H9 (cell line): ENCODE measurements around the gene RNF149. TPM values are rescaled to one million over a fixed set of nuclear protein-coding genes. Genes with fewer than 3 reads are reported as not detected.

Source experiments
- DNase-seq: peaks from one replicate; pipeline ENCODE4 v3.0.0-alpha.2; 2017
- H2AFZ ChIP-seq: one replicate; pipeline ENCODE4 v1.6.1; 2013; ENCODE audit warnings: mild to moderate bottlenecking, low read length, control low read depth, moderate library complexity
- H2AK5ac ChIP-seq: 2 replicates; pipeline ENCODE4 v1.6.1; 2013; ENCODE audit warnings: low read length, control low read depth, mixed read lengths; ENCODE audit not compliant: insufficient read length
- H2BK120ac ChIP-seq: one replicate; pipeline ENCODE4 v1.6.1; 2013; ENCODE audit warnings: low read depth, mild to moderate bottlenecking, low read length, control low read depth, inconsistent platforms; ENCODE audit not compliant: poor library complexity, severe bottlenecking
- H2BK12ac ChIP-seq: 2 replicates; pipeline ENCODE4 v1.6.1; 2013; ENCODE audit warnings: low read length, control low read depth, mixed read lengths, low read depth; ENCODE audit not compliant: insufficient read length
- H2BK15ac ChIP-seq: 2 replicates; pipeline ENCODE4 v1.6.1; 2013; ENCODE audit warnings: low read depth, low read length, control low read depth
- H2BK20ac ChIP-seq: one replicate; pipeline ENCODE4 v1.6.1; 2013; ENCODE audit warnings: low read depth, mild to moderate bottlenecking, low read length, control low read depth, inconsistent platforms; ENCODE audit not compliant: poor library complexity, severe bottlenecking
- H2BK5ac ChIP-seq: 2 replicates; pipeline ENCODE4 v1.6.1; 2013; ENCODE audit warnings: low read length, control low read depth, mixed read lengths; ENCODE audit not compliant: insufficient read length
- H3K14ac ChIP-seq: 2 replicates; pipeline ENCODE4 v1.6.1; 2013; ENCODE audit warnings: low read length, control low read depth; ENCODE audit not compliant: insufficient read depth
- H3K18ac ChIP-seq: 2 replicates; pipeline ENCODE4 v1.6.1; 2013; ENCODE audit warnings: low read depth, mild to moderate bottlenecking, mixed read lengths, low read length, control low read depth; ENCODE audit not compliant: insufficient read length
- H3K23ac ChIP-seq: 2 replicates; pipeline ENCODE4 v1.6.1; 2013; ENCODE audit warnings: low read length, control low read depth, mixed read lengths, low read depth; ENCODE audit not compliant: insufficient read length
- H3K23me2 ChIP-seq: 2 replicates; pipeline ENCODE4 v1.6.1; 2013; ENCODE audit warnings: low read depth, mild to moderate bottlenecking, mixed read lengths, low read length, control low read depth; ENCODE audit not compliant: insufficient read length, poor library complexity, severe bottlenecking
- H3K27ac ChIP-seq: 2 replicates; pipeline ENCODE4 v1.5.1; 2013; ENCODE audit warnings: low read length, control low read depth, mixed read lengths, low read depth; ENCODE audit not compliant: insufficient read length
- H3K27me3 ChIP-seq: 2 replicates; pipeline ENCODE4 v1.6.1; 2013; ENCODE audit warnings: low read length, control low read depth, inconsistent platforms; ENCODE audit not compliant: insufficient read depth
- H3K4ac ChIP-seq: 2 replicates; pipeline ENCODE4 v1.6.1; 2013; ENCODE audit warnings: low read depth, mild to moderate bottlenecking, control low read depth, inconsistent platforms, low read length, moderate library complexity
- H3K4me1 ChIP-seq: 2 replicates; pipeline ENCODE4 v1.6.1; 2013; ENCODE audit warnings: low read length, control low read depth, inconsistent platforms; ENCODE audit not compliant: insufficient read depth
- H3K4me2 ChIP-seq: 2 replicates; pipeline ENCODE4 v1.6.1; 2013; ENCODE audit warnings: low read length, control low read depth, mixed read lengths; ENCODE audit not compliant: insufficient read length, insufficient read depth
- H3K56ac ChIP-seq: 2 replicates; pipeline ENCODE4 v1.6.1; 2013; ENCODE audit warnings: low read depth, mild to moderate bottlenecking, mixed read lengths, low read length, control low read depth; ENCODE audit not compliant: insufficient read length
- H3K79me1 ChIP-seq: 2 replicates; pipeline ENCODE4 v1.6.1; 2013; ENCODE audit warnings: low read depth, mild to moderate bottlenecking, moderate library complexity, low read length, control low read depth, inconsistent platforms; ENCODE audit not compliant: insufficient read depth, poor library complexity, severe bottlenecking
- H3K79me2 ChIP-seq: 2 replicates; pipeline ENCODE4 v1.6.1; 2013; ENCODE audit warnings: low read length, control low read depth, inconsistent platforms; ENCODE audit not compliant: insufficient read depth
- H3K9ac ChIP-seq: 2 replicates; pipeline ENCODE4 v1.6.1; 2013; ENCODE audit warnings: low read length, control low read depth, mixed read lengths; ENCODE audit not compliant: insufficient read length; ENCODE audit errors: extremely low read depth
- H3K9me3 ChIP-seq: one replicate; pipeline ENCODE4 v1.6.1; 2013; ENCODE audit warnings: low read depth, low read length, inconsistent platforms; ENCODE audit not compliant: control insufficient read depth
- H3T11ph ChIP-seq: one replicate; pipeline ENCODE4 v1.6.1; 2013; ENCODE audit warnings: mild to moderate bottlenecking, low read length, control low read depth, inconsistent platforms
- H4K20me1 ChIP-seq: one replicate; pipeline ENCODE4 v1.6.1; 2013; ENCODE audit not compliant: control insufficient read depth, insufficient read length, insufficient read depth
- H4K5ac ChIP-seq: 2 replicates; pipeline ENCODE4 v1.6.1; 2013; ENCODE audit warnings: low read depth, mild to moderate bottlenecking, mixed read lengths, low read length, control low read depth; ENCODE audit not compliant: insufficient read length
- H4K8ac ChIP-seq: replicated peaks from 2 replicates; pipeline ENCODE4 v1.6.1; 2013; ENCODE audit warnings: low read length, control low read depth, mixed read lengths, low read depth; ENCODE audit not compliant: insufficient read length
- H4K91ac ChIP-seq: 2 replicates; pipeline ENCODE4 v1.6.1; 2013; ENCODE audit warnings: low read depth, mild to moderate bottlenecking, moderate library complexity, mixed read lengths, low read length, control low read depth; ENCODE audit not compliant: insufficient read length
- H3K27ac Mint-ChIP-seq, 3 experiments: 2 replicates in 2 of 3; 3 replicates in 1 of 3; pipeline ENCODE4 v1.8.0; 2020 to 2021; ENCODE audit warnings: mixed read lengths in 3 of 3, mild to moderate bottlenecking in 1 of 3, moderate library complexity in 1 of 3
- H3K27me3 Mint-ChIP-seq: 2 replicates; pipeline ENCODE4 v1.8.0; 2021; ENCODE audit warnings: low read depth, mild to moderate bottlenecking, moderate library complexity, mixed read lengths
- H3K36me3 Mint-ChIP-seq, 3 experiments: 2 replicates in 2 of 3; 3 replicates in 1 of 3; pipeline ENCODE4 v1.8.0; 2020 to 2021; ENCODE audit warnings: low read depth in 3 of 3, mixed read lengths in 3 of 3; ENCODE audit not compliant: insufficient read depth in 1 of 3
- H3K4me1 Mint-ChIP-seq, 2 experiments: 2 replicates each; pipeline ENCODE4 v1.8.0; 2020; ENCODE audit warnings: mixed read lengths in 2 of 2
- H3K4me3 Mint-ChIP-seq, 2 experiments: 2 replicates in 1 of 2; 3 replicates in 1 of 2; pipeline ENCODE4 v1.8.0; 2020 to 2021; ENCODE audit warnings: mild to moderate bottlenecking in 2 of 2, mixed read lengths in 2 of 2, moderate library complexity in 1 of 2
- H3K9me3 Mint-ChIP-seq, 2 experiments: 2 replicates in 1 of 2; 3 replicates in 1 of 2; pipeline ENCODE4 v1.8.0; 2020; ENCODE audit warnings: mild to moderate bottlenecking in 2 of 2, mixed read lengths in 2 of 2, moderate library complexity in 1 of 2
- WGBS: extraction: QIAGEN DNeasy Blood & Tissue Kit; methylation state at CpG from one replicate; pipeline ENCODE4 v1.1.7; 2013; ENCODE audit warnings: missing lambda C conversion rate, low lambda C conversion rate, mixed read lengths; ENCODE audit not compliant: insufficient read length; ENCODE audit errors: extremely low coverage; 5-methylcytosine and 5-hydroxymethylcytosine counted together
- total RNA-seq: library from RNA; stranded (reverse); gene quantifications from 2 replicates; pipeline ENCODE4 v1.2.1, GENCODE V29; 2021
- TF ChIP-seq, protein P1 (sequence below): fragments of 200-600 bp; sonication (generic); conservative IDR thresholded peaks from 3 replicates; pipeline ENCODE4 v1.8.0; 2021; ENCODE audit warnings: antibody characterized with exemption, mild to moderate bottlenecking

The RNF149 gene
- total RNA-seq, 1 experiment from 2014 or later, result 18.0 TPM

DNA sequence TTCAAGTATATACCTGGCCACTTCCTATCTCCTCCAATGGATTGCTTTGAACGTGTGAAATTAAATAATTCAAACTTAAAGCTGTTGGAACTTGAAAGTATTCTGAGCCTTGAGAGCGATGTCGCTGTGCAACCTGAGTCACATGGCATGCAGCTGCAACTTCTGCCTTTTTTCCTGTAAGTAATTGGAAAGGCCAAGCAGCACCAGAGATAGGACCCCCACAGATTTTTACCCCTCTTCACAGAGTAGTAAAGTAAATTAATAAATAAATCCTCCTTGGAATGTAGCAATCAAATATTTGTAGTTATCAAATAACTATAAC, 3.2 kb upstream of the RNF149 start:
- no peak overlapping the region for H4K91ac ChIP-seq
- H2BK20ac ChIP-seq, result no peak overlapping the region
- no peak overlapping the region for H2AK5ac ChIP-seq
- peaks cover 14 to 18% of the 10 kb centered on the region in 2 experiments for H3K4me1 Mint-ChIP-seq
- H3K23ac ChIP-seq, result no peak overlapping the region
- no peak overlapping the region for H3K27ac Mint-ChIP-seq
- H3K27ac ChIP-seq, result no peak overlapping the region
- peaks cover 3% of the 10 kb centered on the region; the same call in 1 of the 2 replicates for H3K4me1 ChIP-seq
- no peak overlapping the region for H3K18ac ChIP-seq
- no peaks in the 10 kb centered on the region for H3K9me3 ChIP-seq
- H2BK5ac ChIP-seq, result no peak overlapping the region
- no peak overlapping the region for H2BK12ac ChIP-seq
- no peak overlapping the region for H2BK15ac ChIP-seq
- no peak overlapping the region for H4K8ac ChIP-seq
- H2BK120ac ChIP-seq, result no peak overlapping the region
- H3K14ac ChIP-seq, result no peak overlapping the region
- H4K5ac ChIP-seq, result no peak overlapping the region
- H3K23me2 ChIP-seq, result peaks cover 17% of the 10 kb centered on the region
- no peak for DNase-seq
- H3K36me3 Mint-ChIP-seq, result peaks cover 0 to 1% (median 0%) of the 10 kb centered on the region in 3 experiments; a peak in 1 of 7 replicates
- H3K9ac ChIP-seq, result no peak overlapping the region
- H3K79me1 ChIP-seq, result peaks cover 4% of the 10 kb centered on the region
- WGBS, result no CpG with 5 or more reads among the region's 3 CpGs
- H3K4ac ChIP-seq, result no peak overlapping the region
- peaks cover 13% of the 10 kb centered on the region; the same call in 1 of the 2 replicates for H3K79me2 ChIP-seq
- H3K56ac ChIP-seq, result no peak overlapping the region
- TF ChIP-seq, protein P1, sequence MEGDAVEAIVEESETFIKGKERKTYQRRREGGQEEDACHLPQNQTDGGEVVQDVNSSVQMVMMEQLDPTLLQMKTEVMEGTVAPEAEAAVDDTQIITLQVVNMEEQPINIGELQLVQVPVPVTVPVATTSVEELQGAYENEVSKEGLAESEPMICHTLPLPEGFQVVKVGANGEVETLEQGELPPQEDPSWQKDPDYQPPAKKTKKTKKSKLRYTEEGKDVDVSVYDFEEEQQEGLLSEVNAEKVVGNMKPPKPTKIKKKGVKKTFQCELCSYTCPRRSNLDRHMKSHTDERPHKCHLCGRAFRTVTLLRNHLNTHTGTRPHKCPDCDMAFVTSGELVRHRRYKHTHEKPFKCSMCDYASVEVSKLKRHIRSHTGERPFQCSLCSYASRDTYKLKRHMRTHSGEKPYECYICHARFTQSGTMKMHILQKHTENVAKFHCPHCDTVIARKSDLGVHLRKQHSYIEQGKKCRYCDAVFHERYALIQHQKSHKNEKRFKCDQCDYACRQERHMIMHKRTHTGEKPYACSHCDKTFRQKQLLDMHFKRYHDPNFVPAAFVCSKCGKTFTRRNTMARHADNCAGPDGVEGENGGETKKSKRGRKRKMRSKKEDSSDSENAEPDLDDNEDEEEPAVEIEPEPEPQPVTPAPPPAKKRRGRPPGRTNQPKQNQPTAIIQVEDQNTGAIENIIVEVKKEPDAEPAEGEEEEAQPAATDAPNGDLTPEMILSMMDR, result no peak
- H4K20me1 ChIP-seq, result no peaks in the 10 kb centered on the region
- H3T11ph ChIP-seq, result no peak overlapping the region
- H3K9me3 Mint-ChIP-seq, result no peaks in the 10 kb centered on the region
- no peak overlapping the region for H3K4me3 Mint-ChIP-seq
- H2AFZ ChIP-seq, result no peak overlapping the region
- peaks cover 13% of the 10 kb centered on the region; the same call in 1 of the 2 replicates for H3K27me3 Mint-ChIP-seq
- no peak overlapping the region for H3K4me2 ChIP-seq
- no peaks in the 10 kb centered on the region for H3K27me3 ChIP-seq
